BJ (cell line): Measurements from ENCODE around the gene WDR70. TPM values are rescaled to one million over a fixed set of nuclear protein-coding genes. Genes with fewer than 3 reads are reported as not detected.
"Not testable (repeated sequence)": the region's sequence is repeated elsewhere in the genome, so short reads cannot be mapped to it uniquely, and the experiment has no call there.

Source experiments
- CTCF ChIA-PET: fragments of 350-600 bp; formaldehyde crosslinking; extraction: SDS; loops from one replicate; lab custom pipeline; 2021; ENCODE audit warnings: antibody characterized with exemption, inconsistent platforms; lab: Yijun Ruan, JAX
- POLR2A ChIA-PET: fragments of 300-600 bp; sonication (Branson Sonifier 250); formaldehyde crosslinking; extraction: SDS; loops from one replicate; lab custom pipeline; 2021; ENCODE audit warnings: antibody characterized with exemption; lab: Charles Lee
- DNase-seq: peaks from one replicate; pipeline ENCODE4 v3.0.0-alpha.2; 2011; ENCODE audit warnings: low read depth
- H3K27me3 ChIP-seq: 2 replicates; pipeline ENCODE4 v1.6.0; 2011; ENCODE audit warnings: low read length; ENCODE audit not compliant: control insufficient read depth, insufficient read depth
- H3K36me3 ChIP-seq: 2 replicates; pipeline ENCODE4 v1.5.1; 2011; ENCODE audit warnings: low read length; ENCODE audit not compliant: control insufficient read depth, insufficient read depth
- H3K4me3 ChIP-seq: 2 replicates; pipeline ENCODE4 v1.5.1; 2011; ENCODE audit warnings: low read depth, mild to moderate bottlenecking, control low read depth, low read length
- polyA plus RNA-seq: library from polyadenylated mRNA; depleted of rRNA; stranded (reverse); fragments of >200 nt; gene quantifications from 2 replicates; pipeline ENCODE4 v1.2.3, GENCODE V29; 2011
- TF ChIP-seq, protein P1 (sequence below): IDR thresholded peaks from 2 replicates; pipeline ENCODE4 v1.5.1; 2011; ENCODE audit warnings: low read depth, mild to moderate bottlenecking, control low read depth, inconsistent platforms, low read length, moderate library complexity; ENCODE audit not compliant: insufficient read depth

Gene WDR70
- polyA plus RNA-seq, 1 experiment: 14.0 TPM

DNA sequence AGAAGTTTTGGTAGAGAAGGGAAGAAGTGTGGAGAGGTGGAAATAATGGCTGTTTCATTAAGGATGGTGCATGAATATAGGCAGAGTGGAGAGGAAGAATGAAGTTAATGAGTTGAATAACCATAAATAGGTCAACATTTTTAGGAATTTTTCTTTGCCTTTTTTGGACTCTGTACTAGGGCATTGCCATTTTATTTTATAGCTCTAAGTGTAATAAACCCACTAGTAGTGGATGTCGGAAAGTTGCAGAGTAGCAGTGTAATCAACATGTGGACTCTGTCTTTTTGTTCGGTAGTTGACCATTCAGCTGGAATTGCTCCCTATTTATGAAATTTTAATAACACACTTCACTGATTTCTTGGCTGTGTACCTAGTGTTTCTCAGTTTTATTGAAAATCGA lies 199.1 kb downstream of the WDR70 start:
- DNase-seq: no peak
- POLR2A ChIA-PET: no interaction called here
- CTCF ChIA-PET: interaction anchor here (0.9 kb wide), 1 partner anchor 24 kb away, joined by 3 read pairs; no protein-coding TSS in a partner anchor

DNA sequence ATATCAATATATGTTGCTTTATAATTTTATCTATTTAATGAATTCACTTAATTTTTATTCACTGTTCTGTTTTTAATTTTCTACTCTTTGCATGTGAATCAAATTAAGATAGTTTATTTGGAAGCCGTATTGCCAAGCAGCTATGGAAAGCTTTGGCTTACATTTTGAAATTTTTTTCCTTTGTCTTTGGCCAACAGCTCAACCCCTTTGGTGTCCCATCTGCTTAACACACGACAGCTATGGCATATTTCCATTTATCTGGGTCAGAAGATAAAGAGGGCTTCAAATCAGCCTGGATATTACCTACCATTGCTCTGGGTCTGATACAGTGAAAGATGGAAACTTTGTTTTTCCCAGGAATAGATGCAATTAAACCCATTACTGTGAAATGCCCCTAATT lies 201.0 kb downstream of the WDR70 start:
- H3K27me3 ChIP-seq: no peaks in the 10 kb centered on the region
- CTCF ChIA-PET: no interaction called here
- TF ChIP-seq, protein P1, sequence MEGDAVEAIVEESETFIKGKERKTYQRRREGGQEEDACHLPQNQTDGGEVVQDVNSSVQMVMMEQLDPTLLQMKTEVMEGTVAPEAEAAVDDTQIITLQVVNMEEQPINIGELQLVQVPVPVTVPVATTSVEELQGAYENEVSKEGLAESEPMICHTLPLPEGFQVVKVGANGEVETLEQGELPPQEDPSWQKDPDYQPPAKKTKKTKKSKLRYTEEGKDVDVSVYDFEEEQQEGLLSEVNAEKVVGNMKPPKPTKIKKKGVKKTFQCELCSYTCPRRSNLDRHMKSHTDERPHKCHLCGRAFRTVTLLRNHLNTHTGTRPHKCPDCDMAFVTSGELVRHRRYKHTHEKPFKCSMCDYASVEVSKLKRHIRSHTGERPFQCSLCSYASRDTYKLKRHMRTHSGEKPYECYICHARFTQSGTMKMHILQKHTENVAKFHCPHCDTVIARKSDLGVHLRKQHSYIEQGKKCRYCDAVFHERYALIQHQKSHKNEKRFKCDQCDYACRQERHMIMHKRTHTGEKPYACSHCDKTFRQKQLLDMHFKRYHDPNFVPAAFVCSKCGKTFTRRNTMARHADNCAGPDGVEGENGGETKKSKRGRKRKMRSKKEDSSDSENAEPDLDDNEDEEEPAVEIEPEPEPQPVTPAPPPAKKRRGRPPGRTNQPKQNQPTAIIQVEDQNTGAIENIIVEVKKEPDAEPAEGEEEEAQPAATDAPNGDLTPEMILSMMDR: no peak
- H3K36me3 ChIP-seq: no peaks in the 10 kb centered on the region
- POLR2A ChIA-PET: no interaction called here
- no peak overlapping the region for H3K4me3 ChIP-seq
- DNase-seq: no peak

More for the DNA sequence above, 199.1 kb downstream of the WDR70 start:
- TF ChIP-seq, protein P1: no peak
- Histone ChIP-seq H3K4me3 (no peak overlapping the region), H3K27me3 (no peaks in the 10 kb centered on the region), H3K36me3 (no peaks in the 10 kb centered on the region)

DNA sequence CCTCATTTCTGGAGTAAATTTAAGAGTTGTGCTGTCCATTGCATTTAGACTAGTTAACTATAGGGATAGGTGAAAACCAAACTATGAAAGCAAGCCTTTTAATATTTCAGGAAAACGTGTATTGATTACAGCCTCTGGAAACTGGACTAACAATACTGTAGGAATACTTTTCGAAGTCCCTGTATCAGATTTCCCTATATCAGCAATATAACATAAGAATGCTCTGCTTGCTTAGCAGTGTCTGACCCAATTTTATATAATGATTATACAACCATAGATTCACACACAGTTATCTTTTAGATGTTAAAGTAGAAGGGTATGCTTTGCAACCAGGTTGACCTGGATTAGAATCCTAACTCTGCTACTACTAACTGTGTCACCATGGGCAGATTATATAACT lies 203.1 kb downstream of the WDR70 start:
- Histone ChIP-seq H3K27me3 (no peaks in the 10 kb centered on the region), H3K4me3 (no peak overlapping the region), H3K36me3 (no peaks in the 10 kb centered on the region)
- ChIA-PET CTCF (interaction anchor here (0.6 kb wide), 1 partner anchor 181 kb away, joined by 3 read pairs; no protein-coding TSS in a partner anchor), POLR2A (no interaction called here)
- no peak for DNase-seq
- TF ChIP-seq, protein P1: no peak

DNA sequence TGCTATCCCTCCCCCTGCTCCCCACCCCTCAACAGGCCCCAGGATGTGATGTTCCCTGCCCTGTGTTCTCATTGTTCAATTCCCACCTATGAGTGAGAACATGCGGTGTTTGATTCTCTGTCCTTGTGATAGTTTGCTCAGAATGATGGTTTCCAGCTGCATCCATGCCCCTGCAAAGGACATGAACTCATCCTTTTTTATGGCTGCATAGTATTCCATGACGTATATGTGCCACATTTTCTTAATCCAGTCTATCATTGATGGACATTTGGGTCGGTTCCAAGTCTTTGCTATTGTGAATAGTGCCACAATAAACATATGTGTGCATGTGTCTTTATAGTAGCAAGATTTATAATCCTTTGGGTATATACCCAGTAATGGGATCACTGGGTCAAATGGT lies 214.2 kb downstream of the WDR70 start:
- H3K36me3 ChIP-seq, H3K27me3 ChIP-seq, CTCF ChIA-PET, POLR2A ChIA-PET, H3K4me3 ChIP-seq, DNase-seq: not testable (repeated sequence)

DNA sequence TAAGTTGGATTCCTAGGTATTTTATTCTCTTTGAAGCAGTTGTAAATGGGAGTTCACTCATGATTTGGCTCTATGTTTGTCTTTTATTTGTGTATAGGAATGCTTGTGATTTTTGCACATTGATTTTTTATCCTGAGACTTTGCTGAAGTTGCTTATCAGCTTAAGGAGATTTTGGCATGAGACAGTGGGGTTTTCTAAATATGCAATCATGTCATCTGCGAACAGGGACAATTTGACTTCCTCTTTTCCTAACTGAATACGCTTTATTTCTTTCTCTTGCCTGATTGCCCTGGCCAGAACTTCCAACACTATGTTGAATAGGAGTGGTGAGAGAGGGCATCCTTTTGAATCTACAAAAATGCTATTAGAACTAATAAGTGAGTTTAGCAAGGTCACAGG lies 215.7 kb downstream of the WDR70 start:
- H3K27me3 ChIP-seq, CTCF ChIA-PET, POLR2A ChIA-PET, H3K36me3 ChIP-seq, DNase-seq, H3K4me3 ChIP-seq: not testable (repeated sequence)

DNA sequence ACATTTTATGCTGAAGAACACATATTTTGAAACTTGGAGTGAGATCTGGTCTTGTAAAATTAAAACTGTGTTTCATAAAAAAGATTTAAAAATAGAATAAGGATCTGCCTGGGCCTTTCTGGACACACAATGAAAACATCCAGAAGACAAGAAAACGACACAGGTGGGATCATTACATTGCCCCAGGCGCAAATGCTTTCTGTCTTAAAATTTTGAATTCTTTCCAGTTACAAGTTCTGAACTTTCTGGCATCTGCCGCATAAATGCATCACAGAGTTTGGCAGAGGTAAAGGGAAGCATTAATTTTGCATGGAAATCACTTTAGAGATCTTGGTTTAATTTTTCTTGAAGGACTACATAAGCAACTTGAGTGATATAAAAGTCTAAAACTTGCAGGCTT lies 219.6 kb downstream of the WDR70 start:
- no peak for DNase-seq
- Histone ChIP-seq H3K36me3 (no peaks in the 10 kb centered on the region), H3K27me3 (no peaks in the 10 kb centered on the region), H3K4me3 (no peak overlapping the region)
- CTCF ChIA-PET: no interaction called here
- POLR2A ChIA-PET: no interaction called here
- TF ChIP-seq, protein P1: no peak
